ENCODE measurements around the gene CDH4. TPM values are rescaled to one million over a fixed set of nuclear protein-coding genes. Genes with fewer than 3 reads are reported as not detected.

Gene CDH4
- total and polyA plus RNA-seq, 12 donors, result 0.04 to 0.25 (median 0.08) TPM; not detected in 5

DNA sequence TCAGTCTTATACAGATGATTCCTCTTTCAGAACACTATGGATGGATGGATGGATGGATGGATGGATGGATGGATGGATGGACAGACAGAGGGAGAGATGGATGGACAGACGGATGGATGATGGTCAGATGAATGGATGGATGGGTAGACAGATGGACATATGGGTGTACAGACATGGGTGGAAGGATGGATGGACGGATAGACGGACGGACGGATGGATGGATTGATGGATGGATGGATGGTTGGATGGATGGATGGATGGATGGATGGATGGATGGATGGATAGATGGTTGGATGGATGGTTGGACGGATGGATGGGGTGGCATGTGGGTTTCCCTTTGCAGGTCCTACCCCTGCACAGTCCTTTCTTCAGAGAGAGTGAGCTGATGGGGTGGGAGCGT is 320.7 kb downstream of the CDH4 start:
- intact Hi-C loops (cut with DNase I), result no loop called here
- no peak for DNase-seq
- WGBS, 2 donors, result 81 to 96% methylated on average over 7 of the region's 7 CpGs
- TF ChIP-seq, protein P1, sequence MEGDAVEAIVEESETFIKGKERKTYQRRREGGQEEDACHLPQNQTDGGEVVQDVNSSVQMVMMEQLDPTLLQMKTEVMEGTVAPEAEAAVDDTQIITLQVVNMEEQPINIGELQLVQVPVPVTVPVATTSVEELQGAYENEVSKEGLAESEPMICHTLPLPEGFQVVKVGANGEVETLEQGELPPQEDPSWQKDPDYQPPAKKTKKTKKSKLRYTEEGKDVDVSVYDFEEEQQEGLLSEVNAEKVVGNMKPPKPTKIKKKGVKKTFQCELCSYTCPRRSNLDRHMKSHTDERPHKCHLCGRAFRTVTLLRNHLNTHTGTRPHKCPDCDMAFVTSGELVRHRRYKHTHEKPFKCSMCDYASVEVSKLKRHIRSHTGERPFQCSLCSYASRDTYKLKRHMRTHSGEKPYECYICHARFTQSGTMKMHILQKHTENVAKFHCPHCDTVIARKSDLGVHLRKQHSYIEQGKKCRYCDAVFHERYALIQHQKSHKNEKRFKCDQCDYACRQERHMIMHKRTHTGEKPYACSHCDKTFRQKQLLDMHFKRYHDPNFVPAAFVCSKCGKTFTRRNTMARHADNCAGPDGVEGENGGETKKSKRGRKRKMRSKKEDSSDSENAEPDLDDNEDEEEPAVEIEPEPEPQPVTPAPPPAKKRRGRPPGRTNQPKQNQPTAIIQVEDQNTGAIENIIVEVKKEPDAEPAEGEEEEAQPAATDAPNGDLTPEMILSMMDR (IDR thresholded peaks at IDR 0.05), result no peak
- ATAC-seq, result no peak
- H3K4me3 ChIP-seq, result no peak overlapping the region
- H3K36me3 ChIP-seq, result no peaks in the 10 kb centered on the region
- H3K4me1 ChIP-seq, result no peaks in the 10 kb centered on the region
- H3K27me3 ChIP-seq, result peaks cover 0 to 26% (median 0%) of the 10 kb centered on the region in 7 donors
- peaks cover 0 to 5% (median 0%) of the 10 kb centered on the region in 11 donors for H3K9me3 ChIP-seq
- no peak overlapping the region for H3K27ac ChIP-seq

DNA sequence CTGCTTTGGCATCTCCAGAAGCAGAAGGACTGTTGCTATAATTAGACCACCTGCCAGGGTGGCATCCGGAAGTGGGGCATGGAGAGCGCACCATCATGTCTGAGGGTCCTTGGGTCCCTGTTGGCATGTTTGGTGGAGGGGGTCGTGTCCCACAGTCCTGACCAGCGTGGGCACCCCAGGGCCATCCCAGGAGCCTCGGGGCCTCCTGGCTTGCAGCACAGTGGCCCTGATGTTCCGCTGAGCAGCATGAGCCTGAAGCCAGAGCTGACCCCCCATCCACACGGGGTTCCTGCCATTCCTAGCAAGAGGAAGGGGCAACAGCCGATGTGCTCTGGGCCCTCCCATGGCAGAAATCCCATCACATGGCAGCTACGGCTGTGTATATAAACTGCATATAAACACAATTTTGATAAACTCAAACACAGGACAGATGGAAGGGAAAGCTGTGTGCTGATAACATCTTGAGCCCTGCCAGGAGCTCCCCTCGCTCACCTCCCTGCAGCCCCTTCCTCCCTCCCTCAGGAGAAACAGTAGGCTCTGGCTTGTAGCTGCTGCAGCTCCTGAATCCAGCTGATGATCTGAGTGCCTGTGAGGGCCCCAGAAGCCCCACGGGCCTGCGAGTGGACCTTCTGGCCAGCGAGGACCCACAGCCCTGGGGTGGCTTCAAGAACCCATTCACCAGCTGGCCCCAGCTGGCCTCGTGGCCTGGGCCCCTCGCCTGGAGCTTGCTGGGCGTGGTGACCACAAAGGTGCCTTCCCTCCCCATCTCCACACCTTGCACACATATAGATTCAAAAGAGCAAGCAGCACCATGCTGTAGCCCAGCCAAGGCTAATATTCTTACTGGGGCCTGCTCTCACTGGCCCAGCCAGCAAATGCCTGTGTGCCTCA is 321.6 kb downstream of the CDH4 start:
- Histone ChIP-seq H3K4me1 (no peaks in the 10 kb centered on the region), H3K36me3 (no peaks in the 10 kb centered on the region), H3K27me3 (peaks cover 0 to 29% (median 0%) of the 10 kb centered on the region in 7 donors), H3K27ac (no peak overlapping the region), H3K4me3 (no peak overlapping the region), H3K9me3 (peaks cover 0 to 4% (median 0%) of the 10 kb centered on the region in 11 donors)
- intact Hi-C loops (cut with DNase I), result no loop called here
- ATAC-seq, result no peak
- 76 to 77% methylated on average over 16 of the region's 16 CpGs for WGBS, 2 donors
- TF ChIP-seq, protein P1 (IDR thresholded peaks at IDR 0.05), result no peak
- DNase-seq, result no peak

DNA sequence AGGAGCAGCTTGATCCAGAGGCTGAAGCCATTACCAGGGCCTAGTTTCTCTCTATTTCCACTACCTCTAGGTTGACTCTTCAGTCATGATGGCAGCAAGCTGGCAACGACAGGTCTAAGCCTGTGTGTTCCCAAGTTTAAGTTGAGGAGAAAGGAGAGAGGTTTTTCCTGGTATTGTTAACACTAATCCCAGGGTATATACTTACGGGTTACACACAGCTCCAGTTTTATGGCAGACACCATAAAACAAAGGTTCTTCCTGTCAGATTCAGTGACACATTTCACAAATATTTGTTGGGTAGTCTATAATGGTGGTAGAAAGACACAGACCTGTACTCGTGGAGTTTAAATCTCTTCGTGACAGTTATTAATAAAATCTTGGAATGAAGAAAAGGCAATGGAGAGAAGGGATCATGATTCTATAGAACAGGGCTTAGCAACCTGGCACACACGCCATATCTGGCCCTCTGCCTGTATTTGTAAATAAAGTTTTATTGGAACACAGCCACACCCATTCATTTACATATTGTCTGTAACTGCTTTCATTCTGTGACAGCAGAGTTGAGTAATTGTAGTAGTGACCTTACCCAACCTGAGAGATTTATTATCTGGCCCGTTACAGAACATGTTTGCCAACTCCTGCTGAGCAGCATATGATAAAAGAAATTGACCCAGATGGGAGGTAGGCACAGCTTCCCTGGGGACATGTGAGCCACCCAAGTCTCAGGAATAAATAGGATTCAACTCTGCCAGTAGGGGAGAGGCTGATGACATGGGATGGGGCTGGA is 323.3 kb downstream of the CDH4 start:
- Histone ChIP-seq H3K9me3 (no peaks in the 10 kb centered on the region), H3K27ac (no peak overlapping the region), H3K36me3 (no peaks in the 10 kb centered on the region), H3K4me3 (no peak overlapping the region), H3K4me1 (no peaks in the 10 kb centered on the region), H3K27me3 (peaks cover 0 to 32% (median 7%) of the 10 kb centered on the region in 7 donors)
- TF ChIP-seq, protein P1 (IDR thresholded peaks at IDR 0.05), result no peak
- ATAC-seq, result no peak
- WGBS, 2 donors, result 57 to 66% methylated on average over 6 of the region's 6 CpGs
- DNase-seq, result no peak
- intact Hi-C loops (cut with DNase I), result no loop called here

DNA sequence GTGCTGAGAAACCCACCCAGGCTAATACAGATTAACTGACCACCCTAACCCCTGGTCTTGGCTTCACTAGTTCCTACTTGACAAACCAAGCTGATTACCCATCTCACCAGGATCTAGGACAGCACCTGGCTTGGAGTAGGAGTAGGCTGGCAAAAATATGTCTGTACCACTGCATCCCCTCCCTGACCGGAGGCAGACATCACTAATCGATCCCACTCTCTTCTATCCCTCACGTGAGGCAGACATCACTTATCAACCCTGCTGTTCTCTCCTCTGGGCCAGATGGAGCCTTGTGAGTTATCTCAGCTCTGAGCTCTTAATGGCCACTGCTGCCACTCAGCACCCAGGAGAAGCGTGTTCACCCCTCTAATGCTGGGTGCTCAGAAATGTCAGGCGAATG is 324.3 kb downstream of the CDH4 start:
- no peaks in the 10 kb centered on the region for H3K9me3 ChIP-seq
- peaks cover 0 to 33% (median 9%) of the 10 kb centered on the region in 7 donors for H3K27me3 ChIP-seq
- DNase-seq, result no peak
- H3K4me3 ChIP-seq, result no peak overlapping the region
- TF ChIP-seq, protein P1 (IDR thresholded peaks at IDR 0.05), result no peak
- ATAC-seq, result no peak
- no peaks in the 10 kb centered on the region for H3K36me3 ChIP-seq
- intact Hi-C loops (cut with DNase I), result no loop called here
- H3K4me1 ChIP-seq, result no peaks in the 10 kb centered on the region
- H3K27ac ChIP-seq, result no peak overlapping the region
- 78 to 82% methylated on average over 5 of the region's 5 CpGs for WGBS, 2 donors

All from heart right ventricle (tissue), 16 donors.